OCI-LY7 (cell line): ENCODE results near the gene PXN.

Experiments used
- EZH2phosphoT487 ChIP-seq: fragments of 200-600 bp; sonication (generic); IDR thresholded peaks from 2 replicates; pipeline ENCODE4 v1.6.1; 2018; ENCODE audit warnings: low read depth, borderline replicate concordance, mild to moderate bottlenecking, mixed run types, antibody characterized with exemption, low read length, moderate library complexity, mixed read lengths
- TF ChIP-seq, protein P1 (sequence below): fragments of 200-600 bp; sonication (generic); conservative IDR thresholded peaks from 2 replicates; pipeline ENCODE4 v1.5.1; 2014; ENCODE audit warnings: mild to moderate bottlenecking, antibody characterized with exemption, low read length, moderate library complexity, mixed read lengths

- TF ChIP-seq, protein P1, sequence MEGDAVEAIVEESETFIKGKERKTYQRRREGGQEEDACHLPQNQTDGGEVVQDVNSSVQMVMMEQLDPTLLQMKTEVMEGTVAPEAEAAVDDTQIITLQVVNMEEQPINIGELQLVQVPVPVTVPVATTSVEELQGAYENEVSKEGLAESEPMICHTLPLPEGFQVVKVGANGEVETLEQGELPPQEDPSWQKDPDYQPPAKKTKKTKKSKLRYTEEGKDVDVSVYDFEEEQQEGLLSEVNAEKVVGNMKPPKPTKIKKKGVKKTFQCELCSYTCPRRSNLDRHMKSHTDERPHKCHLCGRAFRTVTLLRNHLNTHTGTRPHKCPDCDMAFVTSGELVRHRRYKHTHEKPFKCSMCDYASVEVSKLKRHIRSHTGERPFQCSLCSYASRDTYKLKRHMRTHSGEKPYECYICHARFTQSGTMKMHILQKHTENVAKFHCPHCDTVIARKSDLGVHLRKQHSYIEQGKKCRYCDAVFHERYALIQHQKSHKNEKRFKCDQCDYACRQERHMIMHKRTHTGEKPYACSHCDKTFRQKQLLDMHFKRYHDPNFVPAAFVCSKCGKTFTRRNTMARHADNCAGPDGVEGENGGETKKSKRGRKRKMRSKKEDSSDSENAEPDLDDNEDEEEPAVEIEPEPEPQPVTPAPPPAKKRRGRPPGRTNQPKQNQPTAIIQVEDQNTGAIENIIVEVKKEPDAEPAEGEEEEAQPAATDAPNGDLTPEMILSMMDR: no peak
- TF ChIP-seq EZH2phosphoT487: no peak
Observed at GRCh38 chr12:120240495-120240833, 25.1 kb downstream of the PXN start.
